Measurements from ENCODE around the gene CACNB4.
"Not testable (repeated sequence)": the region's sequence is repeated elsewhere in the genome, so short reads cannot be mapped to it uniquely, and the experiment has no call there.

Gene CACNB4

GRCh38 chr2:152049541-152049940 lies 49.3 kb downstream of the CACNB4 start:
- no peak for DNase-seq

- DNase-seq, result no peak
Measured at GRCh38 chr2:152047824-152048471, 50.9 kb downstream of the CACNB4 start.

DNA sequence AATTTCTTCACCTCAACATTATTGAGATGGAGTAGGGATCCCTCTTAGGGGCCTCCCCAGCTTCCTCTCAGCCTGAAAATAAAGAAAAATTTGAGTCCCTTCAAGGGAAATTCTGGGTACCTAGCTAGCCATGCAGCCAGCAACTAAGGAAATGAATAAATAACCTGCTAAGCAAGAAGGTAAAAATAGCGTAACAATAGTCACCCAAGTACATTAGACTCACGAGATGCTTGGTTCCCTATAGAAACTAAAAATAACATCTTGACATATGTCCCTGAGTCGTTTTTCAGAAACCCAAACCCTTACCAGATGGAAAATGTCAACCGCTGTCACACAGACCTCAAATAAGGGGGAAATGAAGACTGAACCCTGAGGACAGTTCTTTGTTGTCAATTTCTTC lies 51.9 kb downstream of the CACNB4 start:
- no peak for DNase-seq

- DNase-seq, result no peak
Measured at GRCh38 chr2:152042636-152043615, 55.9 kb downstream of the CACNB4 start.

- DNase-seq, result no peak
Measured at GRCh38 chr2:152038441-152038958, 60.3 kb downstream of the CACNB4 start.

DNA sequence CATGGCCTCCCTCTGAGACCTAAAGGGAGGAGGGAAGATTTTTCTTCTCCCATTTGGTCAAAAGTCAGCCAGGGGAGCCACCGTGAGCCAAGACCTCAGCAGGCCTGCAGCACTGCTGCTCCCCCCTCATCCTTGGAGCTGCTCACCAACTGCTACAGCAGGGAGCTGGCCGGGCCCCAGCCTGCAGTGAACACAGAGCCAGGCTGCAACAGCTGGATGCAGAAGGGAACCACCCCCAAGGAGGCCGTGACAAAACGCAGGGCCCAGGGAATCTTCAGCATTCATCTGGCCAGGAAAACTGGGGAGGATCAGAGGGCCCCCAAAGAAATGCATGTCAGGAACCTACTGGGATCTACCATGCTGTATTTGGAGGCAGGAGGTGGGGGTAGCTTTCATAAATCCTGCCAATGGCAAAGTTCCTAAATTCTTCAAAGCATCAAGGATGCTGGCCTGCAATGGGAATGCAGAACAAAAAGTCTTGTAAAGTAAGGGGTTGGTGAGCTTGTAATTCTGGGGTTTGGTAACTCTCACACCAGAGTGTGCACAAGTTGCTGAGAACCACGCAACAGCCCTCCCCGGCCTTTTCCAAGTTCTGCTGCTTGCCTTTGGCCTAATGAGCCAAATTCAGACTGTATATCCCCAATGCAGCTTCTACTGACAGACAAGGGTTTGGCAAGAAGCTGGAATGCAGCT lies 61.0 kb downstream of the CACNB4 start:
- no peak for DNase-seq

- DNase-seq, result peak; percentile 53
Measured at GRCh38 chr2:152036611-152037469, 62.0 kb downstream of the CACNB4 start.

- no peak for DNase-seq
Measured at GRCh38 chr2:152034257-152034801, 64.5 kb downstream of the CACNB4 start.

DNA sequence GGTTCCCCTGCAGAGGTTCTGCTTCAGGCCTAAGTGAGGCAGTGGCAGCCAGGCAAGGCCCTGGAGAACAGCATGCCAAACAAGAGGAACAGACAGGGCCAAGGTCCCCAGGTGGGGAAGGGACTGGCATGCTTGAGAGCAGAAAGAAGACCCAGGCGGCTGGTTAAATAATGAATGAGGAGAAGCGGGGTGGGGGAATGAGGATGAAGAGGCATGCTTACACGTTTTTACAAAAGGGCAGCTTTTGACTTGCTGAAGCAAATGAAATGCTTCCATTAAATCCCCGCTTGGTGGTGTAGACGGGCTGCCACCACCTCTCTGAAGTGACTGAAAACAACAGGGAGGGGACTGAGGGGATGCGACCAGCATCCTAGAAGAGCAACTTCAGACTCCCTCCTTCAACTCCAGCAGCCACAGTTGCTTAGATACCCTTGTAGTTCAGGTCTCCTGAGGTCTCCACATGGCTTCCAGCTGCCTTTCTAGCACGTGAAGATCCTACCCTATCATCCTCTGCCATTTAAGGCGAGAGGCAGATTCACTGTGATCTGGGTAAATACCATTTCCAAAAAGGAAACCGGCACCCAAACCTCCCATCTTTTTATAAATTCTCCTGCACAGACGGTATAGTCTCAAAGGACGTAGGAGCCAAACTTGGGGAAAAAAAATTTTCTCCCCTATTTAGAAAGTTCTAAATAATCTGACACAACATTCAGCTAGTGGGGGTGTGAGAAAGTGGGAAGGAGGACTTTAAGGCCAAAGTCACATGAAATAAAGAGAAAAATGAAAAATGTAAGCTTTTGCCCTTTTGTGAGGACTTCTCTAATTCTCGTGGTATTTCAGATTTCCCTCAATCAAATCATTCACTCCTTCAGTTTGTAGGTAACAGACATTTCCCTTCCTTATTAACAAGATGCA lies 65.6 kb downstream of the CACNB4 start:
- no peak for DNase-seq

GRCh38 chr2:152031747-152032306 lies 67.0 kb downstream of the CACNB4 start:
- DNase-seq, result no peak

GRCh38 chr2:152030596-152031328 lies 68.1 kb downstream of the CACNB4 start:
- not testable (repeated sequence) for DNase-seq

GRCh38 chr2:152028182-152028862 lies 70.5 kb downstream of the CACNB4 start:
- no peak for DNase-seq

GRCh38 chr2:152025678-152026287 lies 73.1 kb downstream of the CACNB4 start:
- DNase-seq, result peak; percentile 92

GRCh38 chr2:152024477-152024876 lies 74.4 kb downstream of the CACNB4 start:
- DNase-seq, result no peak

GRCh38 chr2:152022090-152022489 lies 76.8 kb downstream of the CACNB4 start:
- DNase-seq, result no peak

DNA sequence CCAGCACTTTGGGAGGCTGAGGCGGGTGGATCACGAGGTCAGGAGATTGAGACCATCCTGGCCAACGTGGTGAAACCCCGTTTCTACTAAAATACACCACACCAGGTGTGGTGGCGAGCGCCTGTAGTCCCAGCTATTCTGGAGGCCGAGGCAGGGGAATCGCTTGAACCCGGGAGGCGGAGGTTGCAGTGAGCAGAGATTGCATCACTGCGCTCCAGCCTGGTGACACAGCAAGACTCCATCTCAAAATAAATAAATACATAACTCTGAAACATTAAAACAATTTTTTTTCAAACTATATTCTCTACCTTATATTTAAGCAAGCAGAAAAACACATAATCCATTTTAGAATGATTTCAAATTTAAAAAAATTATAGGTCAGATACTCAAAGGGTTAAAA lies 77.8 kb downstream of the CACNB4 start:
- DNase-seq, result not testable (repeated sequence)

DNA sequence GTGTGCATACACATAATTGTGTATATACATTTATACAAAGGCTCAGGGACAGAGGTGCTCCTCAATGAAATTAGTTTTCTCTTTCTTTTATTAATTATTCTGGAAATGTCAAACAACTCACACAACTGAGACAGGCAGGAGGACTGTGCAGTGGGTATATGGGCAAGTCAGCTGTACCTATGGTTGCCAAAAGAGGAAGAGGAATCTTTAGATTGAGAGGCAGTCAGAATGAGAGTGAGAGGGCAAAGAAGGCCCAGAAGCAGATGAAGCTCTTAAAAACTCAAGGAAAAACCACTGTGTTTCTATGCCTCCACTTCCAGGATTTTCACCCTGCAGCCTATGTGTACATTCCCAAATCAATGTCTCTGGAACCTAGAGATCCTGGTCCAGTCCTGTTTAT lies 79.1 kb downstream of the CACNB4 start:
- DNase-seq, result no peak

Data from NCI-H1092 treated with DMSO at 0.1 percent for 48 hours (cell line).